K562 (cell line): Measurements from ENCODE around the gene NOTCH1. TPM values are rescaled to one million over a fixed set of nuclear protein-coding genes. Genes with fewer than 3 reads are reported as not detected.

Experiments used
- ATAC-seq: fragments of 200-7000 bp; cut with Tn5 transposase; 3 replicates; pipeline ENCODE4 v1.9.1; 2020; ENCODE audit warnings: moderate library complexity
- BruUV-seq: library from RNA; stranded (reverse); fragments of 400-500 nt; replicated peaks from 2 replicates; lab custom pipeline; 2021; lab: Mats Ljungman, UMichigan
- CTCF ChIA-PET: fragments of 300-600 bp; formaldehyde crosslinking; extraction: SDS; loops from one replicate; lab custom pipeline; 2021; ENCODE audit warnings: low intra/inter-chr PET ratio; lab: Yijun Ruan, JAX
- POLR2A ChIA-PET: fragments of 300-600, 350-650 bp; sonication (Branson Sonifier 250); formaldehyde crosslinking; extraction: SDS; loops from one replicate; lab custom pipeline; 2021; ENCODE audit warnings: antibody characterized with exemption, inconsistent platforms; lab: Yijun Ruan, JAX
- DNase-seq, 4 experiments: peaks; one replicate each; pipeline versions ENCODE4 v3.0.0 to v3.0.0-alpha.2; 2011 to 2018; ENCODE audit warnings: low spot score in 3 of 4, mixed read lengths in 3 of 4; ENCODE audit errors: extremely low read depth in 1 of 4
- FAIRE-seq: peaks from 2 replicates; lab custom pipeline; 2011; peaks lifted over from hg19 to GRCh38; lab: Jason Lieb, UNC
- H2AFZ ChIP-seq: 2 replicates; pipeline ENCODE4 v1.6.0; 2011; ENCODE audit warnings: low read depth, low read length, control low read depth, inconsistent platforms
- H3K27ac ChIP-seq: fragments of 200-600 bp; 3 replicates; pipeline ENCODE4 v1.8.0; 2011; ENCODE audit warnings: low read depth, mild to moderate bottlenecking, control low read depth, inconsistent platforms, low read length, moderate library complexity, mixed read lengths; ENCODE audit errors: extremely low read depth
- H3K27me3 ChIP-seq, 2 experiments: fragments of 300-600 bp in 1 of 2; 2 replicates in 1 of 2; 3 replicates in 1 of 2; pipeline versions ENCODE4 v1.6.0 to v1.8.0; 2011; ENCODE audit warnings: inconsistent platforms in 2 of 2, low read length in 2 of 2, mild to moderate bottlenecking in 1 of 2, mixed read lengths in 1 of 2, moderate library complexity in 1 of 2; ENCODE audit not compliant: control insufficient read depth in 2 of 2, insufficient read depth in 2 of 2
- H3K36me3 ChIP-seq: fragments of 300-600 bp; 3 replicates; pipeline ENCODE4 v1.8.0; 2011; ENCODE audit warnings: mild to moderate bottlenecking, low read length, inconsistent platforms; ENCODE audit not compliant: control insufficient read depth, insufficient read depth
- H3K4me1 ChIP-seq, 2 experiments: fragments of 200-600 bp in 1 of 2; replicated peaks in 1 of 2; 2 replicates in 1 of 2; 3 replicates in 1 of 2; pipeline versions ENCODE4 v1.5.1 to v1.8.0; 2011; ENCODE audit warnings: inconsistent platforms in 2 of 2, low read length in 2 of 2, mild to moderate bottlenecking in 1 of 2, mixed read lengths in 1 of 2, moderate library complexity in 1 of 2; ENCODE audit not compliant: control insufficient read depth in 2 of 2, insufficient read depth in 2 of 2
- H3K4me2 ChIP-seq: 2 replicates; pipeline ENCODE4 v1.6.1; 2011; ENCODE audit warnings: low read length, control low read depth, inconsistent platforms, mixed read lengths; ENCODE audit not compliant: insufficient read depth
- H3K4me3 ChIP-seq: fragments of 200-600 bp; sonication (generic), shearing (Covaris generic); 2 replicates; pipeline ENCODE4 v1.5.1; 2016; ENCODE audit warnings: control low read depth, inconsistent platforms
- H3K79me2 ChIP-seq: fragments of 200-600 bp; 3 replicates; pipeline ENCODE4 v1.8.0; 2011; ENCODE audit warnings: low read length, inconsistent platforms; ENCODE audit not compliant: control insufficient read depth, insufficient read depth
- H3K9ac ChIP-seq, 2 experiments: 2 replicates each; pipeline versions ENCODE4 v1.6.0 to v1.6.1; 2011; ENCODE audit warnings: low read depth in 2 of 2, low read length in 2 of 2, control low read depth in 1 of 2, inconsistent platforms in 1 of 2, mild to moderate bottlenecking in 1 of 2, mixed read lengths in 1 of 2; ENCODE audit not compliant: insufficient read depth in 1 of 2
- H3K9me1 ChIP-seq: one replicate; pipeline ENCODE4 v1.6.0; 2011; ENCODE audit warnings: inconsistent platforms, mild to moderate bottlenecking, low read length, moderate library complexity; ENCODE audit not compliant: control insufficient read depth, insufficient read depth
- H3K9me3 ChIP-seq: replicated peaks from 2 replicates; pipeline ENCODE4 v1.5.1; 2011; ENCODE audit warnings: low read depth, low read length, inconsistent platforms; ENCODE audit not compliant: control insufficient read depth, insufficient read depth
- H4K20me1 ChIP-seq: replicated peaks from 2 replicates; pipeline ENCODE4 v1.6.1; 2011; ENCODE audit warnings: low read length, inconsistent platforms, mixed read lengths; ENCODE audit not compliant: control insufficient read depth, insufficient read depth
- CEBPG ChIP-seq, 3 experiments: fragments of 200-800 bp in 1 of 3; sonication (Bioruptor generic) in 1 of 3; sonication (generic) in 1 of 3; formaldehyde crosslinking in 1 of 3; IDR thresholded peaks in 2 of 3; conservative IDR thresholded peaks in 1 of 3; 2 replicates each; pipeline versions ENCODE4 v1.6.1 to v1.8.0; 2016 to 2022; ENCODE audit warnings: missing compliant biosample characterization in 2 of 3, missing genetic modification characterization in 2 of 3, mild to moderate bottlenecking in 1 of 3, missing genetic modification reagents in 1 of 3
- GTF2A2 ChIP-seq: IDR thresholded peaks from 2 replicates; pipeline ENCODE4 v1.6.1; 2016; ENCODE audit warnings: mild to moderate bottlenecking, missing genetic modification characterization, missing compliant biosample characterization
- HDAC8 ChIP-seq: fragments of 450-650 bp; IDR thresholded peaks from 2 replicates; pipeline ENCODE4 v1.6.1; 2016; ENCODE audit warnings: mild to moderate bottlenecking, missing genetic modification characterization, moderate library complexity, missing compliant biosample characterization
- HDGF ChIP-seq: fragments of 450-650 bp; IDR thresholded peaks from 2 replicates; pipeline ENCODE4 v1.6.1; 2016
- MAZ ChIP-seq, 2 experiments: fragments of 450-650 bp in 1 of 2; sonication (generic) in 1 of 2; formaldehyde crosslinking; IDR thresholded peaks in 1 of 2; conservative IDR thresholded peaks in 1 of 2; 2 replicates each; pipeline versions ENCODE4 v1.4.0 to v1.5.0; 2020; ENCODE audit warnings: mild to moderate bottlenecking in 1 of 2, missing genetic modification reagents in 1 of 2
- MTA3 ChIP-seq: fragments of 450-650 bp; formaldehyde crosslinking; IDR thresholded peaks from 2 replicates; pipeline ENCODE4 v1.6.1; 2017; ENCODE audit warnings: mild to moderate bottlenecking, borderline replicate concordance
- NR3C1 ChIP-seq: sonication (generic); formaldehyde crosslinking; IDR thresholded peaks from 2 replicates; pipeline ENCODE4 v1.8.1; 2022; ENCODE audit warnings: missing genetic modification reagents
- TAL1 ChIP-seq: fragments of 450-650 bp; IDR thresholded peaks from 2 replicates; pipeline ENCODE4 v1.6.1; 2016; ENCODE audit warnings: mild to moderate bottlenecking
- TEAD1 ChIP-seq, 2 experiments: fragments of 450-650 bp in 1 of 2; sonication (generic) in 1 of 2; formaldehyde crosslinking; IDR thresholded peaks; 2 replicates each; pipeline versions ENCODE4 v1.4.0 to v1.8.0; 2020 to 2022; ENCODE audit warnings: mild to moderate bottlenecking in 2 of 2, missing genetic modification reagents in 1 of 2
- ZNF584 ChIP-seq: fragments of 200-800 bp; sonication (Bioruptor generic); IDR thresholded peaks from 2 replicates; pipeline ENCODE4 v1.6.1; 2016; ENCODE audit warnings: low read depth, mild to moderate bottlenecking, missing genetic modification characterization, missing compliant biosample characterization
- ZNF586 ChIP-seq: fragments of 450-650 bp; formaldehyde crosslinking; conservative IDR thresholded peaks from 2 replicates; pipeline ENCODE4 v1.4.0; 2020; ENCODE audit warnings: mild to moderate bottlenecking, moderate library complexity
- ZNF76 ChIP-seq: fragments of 250-450 bp; sonication (Bioruptor Pico); IDR thresholded peaks from 2 replicates; pipeline ENCODE4 v1.4.0; 2020; ENCODE audit warnings: mild to moderate bottlenecking, moderate library complexity, borderline replicate concordance
- WGBS: fragments of 100-300 bp; shearing (Covaris generic); methylation state at CpG from one replicate; pipeline ENCODE4 v1.1.6; 2016; ENCODE audit warnings: low coverage, mixed read lengths; ENCODE audit not compliant: insufficient coverage; ENCODE audit errors: missing lambda C conversion rate; 5-methylcytosine and 5-hydroxymethylcytosine counted together
- in situ Hi-C: fragments of 300-500 bp; cut with MboI; formaldehyde crosslinking; loops from 4 replicates; pipeline ENCODE4 v1.15.0; 2018; ENCODE audit warnings: inconsistent platforms, mixed read lengths
- intact Hi-C: fragments of 100-400 bp; cut with micrococcal nuclease; formaldehyde crosslinking; loops from 2 replicates; pipeline ENCODE4 v1.14.2; 2022
- polyA plus RNA-seq, 8 experiments: library from polyadenylated mRNA; depleted of rRNA in 4 of 8; stranded (reverse) in 5 of 8; unstranded in 3 of 8; fragments of >200 nt; fragmentation: Nextera tagmentation in 2 of 8; fragmentation: Illumina TruSeq in 1 of 8; extraction: Ambion mirVana in 2 of 8; extraction: Trizol in 1 of 8; gene quantifications; 2 replicates each; pipeline versions ENCODE4 v1.2.1 to v1.2.3, GENCODE V29; 2011 to 2014; ENCODE audit warnings: inconsistent platforms in 1 of 8, missing spikeins in 1 of 8
- total RNA-seq, 7 experiments: library from RNA; depleted of rRNA in 6 of 7; stranded (reverse); fragments of >200 nt in 6 of 7; fragmentation: Illumina TruSeq in 2 of 7; extraction: Trizol in 2 of 7; gene quantifications; 2 replicates each; pipeline versions ENCODE4 v1.2.1 to v1.2.3, GENCODE V29; 2011 to 2021; ENCODE audit warnings: low replicate concordance in 1 of 7
- TF ChIP-seq, protein P1 (sequence below): IDR thresholded peaks from 2 replicates; pipeline ENCODE4 v1.6.1; 2011; ENCODE audit warnings: borderline replicate concordance, low read depth, mild to moderate bottlenecking, moderate library complexity, low read length; ENCODE audit not compliant: insufficient read depth, poor library complexity, severe bottlenecking
- TF ChIP-seq, protein P2 (sequence below): fragments of 250-450 bp; sonication (Bioruptor Pico); IDR thresholded peaks from 2 replicates; pipeline ENCODE4 v1.4.0; 2020; ENCODE audit warnings: mild to moderate bottlenecking, moderate library complexity

Gene NOTCH1
- total and polyA plus RNA-seq, 9 of the 15 experiments (the other 6 are each of a cell fraction or from before 2014, with no cell fraction given): 0.03 to 31.4 (median 2.3) TPM

DNA sequence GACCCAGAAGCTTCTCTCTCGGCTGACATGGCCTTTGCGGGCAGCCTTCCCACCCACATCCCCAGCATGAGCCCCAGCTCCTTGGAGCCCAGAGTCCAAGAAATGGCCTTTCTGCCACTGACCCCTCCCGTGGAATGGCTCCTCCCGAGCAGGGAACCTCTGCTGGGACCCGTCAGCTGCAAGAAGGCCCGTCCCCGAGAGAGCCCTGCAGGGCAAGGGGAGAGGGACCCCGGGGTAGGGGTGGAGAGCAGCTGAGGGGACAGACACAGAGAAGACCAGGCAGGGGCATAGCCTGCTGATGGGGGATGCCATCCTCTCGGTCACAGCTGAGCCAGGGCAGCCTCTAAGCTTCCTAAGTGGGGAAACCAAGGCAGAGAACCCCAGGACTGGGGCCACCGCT, 11.2 kb upstream of the NOTCH1 start (continued):
- no peak for TF ChIP-seq MAZ (CRISPR knock-in tag; conservative IDR thresholded peaks at IDR 0.05 in 1 of 2, IDR thresholded peaks at IDR 0.05 in 1 of 2)
- no peak for TF ChIP-seq ZNF586
- TF ChIP-seq, protein P1, sequence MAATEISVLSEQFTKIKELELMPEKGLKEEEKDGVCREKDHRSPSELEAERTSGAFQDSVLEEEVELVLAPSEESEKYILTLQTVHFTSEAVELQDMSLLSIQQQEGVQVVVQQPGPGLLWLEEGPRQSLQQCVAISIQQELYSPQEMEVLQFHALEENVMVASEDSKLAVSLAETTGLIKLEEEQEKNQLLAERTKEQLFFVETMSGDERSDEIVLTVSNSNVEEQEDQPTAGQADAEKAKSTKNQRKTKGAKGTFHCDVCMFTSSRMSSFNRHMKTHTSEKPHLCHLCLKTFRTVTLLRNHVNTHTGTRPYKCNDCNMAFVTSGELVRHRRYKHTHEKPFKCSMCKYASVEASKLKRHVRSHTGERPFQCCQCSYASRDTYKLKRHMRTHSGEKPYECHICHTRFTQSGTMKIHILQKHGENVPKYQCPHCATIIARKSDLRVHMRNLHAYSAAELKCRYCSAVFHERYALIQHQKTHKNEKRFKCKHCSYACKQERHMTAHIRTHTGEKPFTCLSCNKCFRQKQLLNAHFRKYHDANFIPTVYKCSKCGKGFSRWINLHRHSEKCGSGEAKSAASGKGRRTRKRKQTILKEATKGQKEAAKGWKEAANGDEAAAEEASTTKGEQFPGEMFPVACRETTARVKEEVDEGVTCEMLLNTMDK: no peak
- no peak for TF ChIP-seq CEBPG (CRISPR knock-in tag; IDR thresholded peaks at IDR 0.05)
- TF ChIP-seq CEBPG (tag; conservative IDR thresholded peaks at IDR 0.05 in 1 of 2, IDR thresholded peaks at IDR 0.05 in 1 of 2): no peak
- TF ChIP-seq HDGF: no peak
- TF ChIP-seq NR3C1 (CRISPR knock-in tag): no peak

- H3K79me2 ChIP-seq: no peaks in the 10 kb centered on the region
- DNase-seq (no peak), ATAC-seq (no peak), FAIRE-seq (no peak)
- in situ Hi-C loops (no loop called here), intact Hi-C loops (no loop called here)
- no peak overlapping the region for H3K9ac ChIP-seq
- no peaks in the 10 kb centered on the region for H4K20me1 ChIP-seq
- H3K27me3 ChIP-seq: peaks cover 0 to 5% of the 10 kb centered on the region in 2 experiments; a peak in 1 of 5 replicates
- no peaks in the 10 kb centered on the region for H3K9me1 ChIP-seq
- no peaks in the 10 kb centered on the region for H3K36me3 ChIP-seq
- ChIA-PET POLR2A (interaction anchor here (0.7 to 1.1 kb wide), 4 partner anchors 16 to 78 kb away, joined by 3 read pairs; no protein-coding TSS in a partner anchor), CTCF (no interaction called here)
- peaks cover 16 to 36% of the 10 kb centered on the region in 2 experiments for H3K4me1 ChIP-seq
- H3K9me3 ChIP-seq: peaks cover 5% of the 10 kb centered on the region
- no TSS peak for BruUV-seq
- no peak overlapping the region for H3K4me2 ChIP-seq
- 52% methylated on average over 18 of the region's 18 CpGs for WGBS
- H3K4me3 ChIP-seq: no peak overlapping the region
- H2AFZ ChIP-seq: no peak overlapping the region
- H3K27ac ChIP-seq: no peak overlapping the region
- TF ChIP-seq GTF2A2 (tag): no peak
- no peak for TF ChIP-seq HDAC8
- TF ChIP-seq TEAD1 (CRISPR knock-in tag; IDR thresholded peaks at IDR 0.05): no peak
- TF ChIP-seq TAL1: no peak
- no peak for TF ChIP-seq ZNF76 (CRISPR knock-in tag)
- TF ChIP-seq, protein P2, sequence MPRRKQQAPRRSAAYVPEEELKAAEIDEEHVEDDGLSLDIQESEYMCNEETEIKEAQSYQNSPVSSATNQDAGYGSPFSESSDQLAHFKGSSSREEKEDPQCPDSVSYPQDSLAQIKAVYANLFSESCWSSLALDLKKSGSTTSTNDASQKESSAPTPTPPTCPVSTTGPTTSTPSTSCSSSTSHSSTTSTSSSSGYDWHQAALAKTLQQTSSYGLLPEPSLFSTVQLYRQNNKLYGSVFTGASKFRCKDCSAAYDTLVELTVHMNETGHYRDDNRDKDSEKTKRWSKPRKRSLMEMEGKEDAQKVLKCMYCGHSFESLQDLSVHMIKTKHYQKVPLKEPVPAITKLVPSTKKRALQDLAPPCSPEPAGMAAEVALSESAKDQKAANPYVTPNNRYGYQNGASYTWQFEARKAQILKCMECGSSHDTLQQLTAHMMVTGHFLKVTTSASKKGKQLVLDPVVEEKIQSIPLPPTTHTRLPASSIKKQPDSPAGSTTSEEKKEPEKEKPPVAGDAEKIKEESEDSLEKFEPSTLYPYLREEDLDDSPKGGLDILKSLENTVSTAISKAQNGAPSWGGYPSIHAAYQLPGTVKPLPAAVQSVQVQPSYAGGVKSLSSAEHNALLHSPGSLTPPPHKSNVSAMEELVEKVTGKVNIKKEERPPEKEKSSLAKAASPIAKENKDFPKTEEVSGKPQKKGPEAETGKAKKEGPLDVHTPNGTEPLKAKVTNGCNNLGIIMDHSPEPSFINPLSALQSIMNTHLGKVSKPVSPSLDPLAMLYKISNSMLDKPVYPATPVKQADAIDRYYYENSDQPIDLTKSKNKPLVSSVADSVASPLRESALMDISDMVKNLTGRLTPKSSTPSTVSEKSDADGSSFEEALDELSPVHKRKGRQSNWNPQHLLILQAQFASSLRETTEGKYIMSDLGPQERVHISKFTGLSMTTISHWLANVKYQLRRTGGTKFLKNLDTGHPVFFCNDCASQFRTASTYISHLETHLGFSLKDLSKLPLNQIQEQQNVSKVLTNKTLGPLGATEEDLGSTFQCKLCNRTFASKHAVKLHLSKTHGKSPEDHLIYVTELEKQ (CRISPR knock-in tag): no peak
- TF ChIP-seq ZNF584 (CRISPR knock-in tag): no peak
- TF ChIP-seq MTA3: no peak
Observed at GRCh38 chr9:136556166-136556565, 10.3 kb upstream of the NOTCH1 start.
